Nephron (organoid): ENCODE data around the gene SLC8A2.
A peak's percentile ranks its signal among the peaks of the same experiment; 100 is the strongest.

Source experiments
- H3K27ac Mint-ChIP-seq, 3 experiments: 2 replicates each; pipeline ENCODE4 v1.8.0; 2020; ENCODE audit warnings: mixed read lengths in 3 of 3, mild to moderate bottlenecking in 2 of 3, moderate library complexity in 1 of 3
- H3K27me3 Mint-ChIP-seq: 2 replicates; pipeline ENCODE4 v1.8.0; 2021; ENCODE audit warnings: low read depth, mild to moderate bottlenecking, moderate library complexity, mixed read lengths
- H3K36me3 Mint-ChIP-seq: 2 replicates; pipeline ENCODE4 v1.8.0; 2020; ENCODE audit warnings: low read depth, mixed read lengths
- H3K4me1 Mint-ChIP-seq: 2 replicates; pipeline ENCODE4 v1.8.0; 2020; ENCODE audit warnings: mixed read lengths
- H3K4me3 Mint-ChIP-seq, 3 experiments: 2 replicates each; pipeline ENCODE4 v1.8.0; 2020; ENCODE audit warnings: mild to moderate bottlenecking in 3 of 3, mixed read lengths in 3 of 3, moderate library complexity in 2 of 3
- H3K9me3 Mint-ChIP-seq: 2 replicates; pipeline ENCODE4 v1.8.0; 2020; ENCODE audit warnings: mixed read lengths
- CTCF ChIP-seq, 3 experiments: fragments of 200-600 bp; sonication (generic); IDR thresholded peaks; one replicate each; pipeline ENCODE4 v1.5.0; 2021; ENCODE audit warnings: antibody characterized with exemption in 3 of 3; ENCODE audit not compliant: unreplicated experiment in 3 of 3

The SLC8A2 gene

GRCh38 chr19:47475465-47475864 is 3.8 kb upstream of the SLC8A2 start:
- H3K4me3 Mint-ChIP-seq = no peak overlapping the region
- TF ChIP-seq CTCF (IDR thresholded peaks at IDR 0.05; ENCODE audit: unreplicated experiment in 3 of 3) = no peak
- H3K27ac Mint-ChIP-seq = no peak overlapping the region
- H3K27me3 Mint-ChIP-seq = peaks cover 53% of the 10 kb centered on the region
- peaks cover 10% of the 10 kb centered on the region for H3K4me1 Mint-ChIP-seq
- H3K36me3 Mint-ChIP-seq = peaks cover 3% of the 10 kb centered on the region
- no peaks in the 10 kb centered on the region for H3K9me3 Mint-ChIP-seq

- H3K36me3 Mint-ChIP-seq = peaks cover 3% of the 10 kb centered on the region
- no peak overlapping the region for H3K27ac Mint-ChIP-seq
- peaks cover 60% of the 10 kb centered on the region for H3K27me3 Mint-ChIP-seq
- H3K9me3 Mint-ChIP-seq = no peaks in the 10 kb centered on the region
- H3K4me1 Mint-ChIP-seq = peaks cover 10% of the 10 kb centered on the region
- TF ChIP-seq CTCF (IDR thresholded peaks at IDR 0.05; ENCODE audit: unreplicated experiment in 3 of 3) = no peak
- H3K4me3 Mint-ChIP-seq = no peak overlapping the region
Measured at GRCh38 chr19:47473336-47473735, 1.6 kb upstream of the SLC8A2 start.

- TF ChIP-seq CTCF (IDR thresholded peaks at IDR 0.05; ENCODE audit: unreplicated experiment in 3 of 3) = no peak
Measured at GRCh38 chr19:47471381-47471732, 336 bp downstream of the SLC8A2 start.

GRCh38 chr19:47470447-47471195 is 1.1 kb downstream of the SLC8A2 start:
- TF ChIP-seq CTCF (IDR thresholded peaks at IDR 0.05; ENCODE audit: unreplicated experiment in 3 of 3) = no peak
- no peak overlapping the region for H3K27ac Mint-ChIP-seq
- H3K36me3 Mint-ChIP-seq = peaks cover 3% of the 10 kb centered on the region
- peaks cover 78% of the 10 kb centered on the region for H3K27me3 Mint-ChIP-seq
- H3K4me1 Mint-ChIP-seq = peaks cover 10% of the 10 kb centered on the region
- peak overlapping the region; percentile 60 to 76 (median 72) for H3K4me3 Mint-ChIP-seq
- H3K9me3 Mint-ChIP-seq = no peaks in the 10 kb centered on the region

More at GRCh38 chr19:47471381-47471732, 336 bp downstream of the SLC8A2 start:
- peak overlapping the region; percentile 60 to 76 (median 72) for H3K4me3 Mint-ChIP-seq
- no peak overlapping the region for H3K27ac Mint-ChIP-seq
- peaks cover 74% of the 10 kb centered on the region for H3K27me3 Mint-ChIP-seq
- peaks cover 10% of the 10 kb centered on the region for H3K4me1 Mint-ChIP-seq
- peaks cover 3% of the 10 kb centered on the region for H3K36me3 Mint-ChIP-seq
- H3K9me3 Mint-ChIP-seq = no peaks in the 10 kb centered on the region

- Mint-ChIP-seq H3K9me3 (no peaks in the 10 kb centered on the region), H3K36me3 (no peaks in the 10 kb centered on the region), H3K4me3 (no peak overlapping the region), H3K27me3 (peaks cover 84% of the 10 kb centered on the region), H3K4me1 (peaks cover 10% of the 10 kb centered on the region), H3K27ac (no peak overlapping the region)
- TF ChIP-seq CTCF (IDR thresholded peaks at IDR 0.05; ENCODE audit: unreplicated experiment in 3 of 3) = no peak
Measured at GRCh38 chr19:47469719-47470118, 2.0 kb downstream of the SLC8A2 start.

- H3K27ac Mint-ChIP-seq = no peak overlapping the region
- H3K4me1 Mint-ChIP-seq = peaks cover 10% of the 10 kb centered on the region
- peaks cover 81% of the 10 kb centered on the region for H3K27me3 Mint-ChIP-seq
- H3K9me3 Mint-ChIP-seq = no peaks in the 10 kb centered on the region
- no peak overlapping the region for H3K4me3 Mint-ChIP-seq
- no peak for TF ChIP-seq CTCF (IDR thresholded peaks at IDR 0.05; ENCODE audit: unreplicated experiment in 3 of 3)
- no peaks in the 10 kb centered on the region for H3K36me3 Mint-ChIP-seq
Measured at GRCh38 chr19:47469363-47469700, 2.4 kb downstream of the SLC8A2 start.
